DMS153 treated with DMSO at 0.1 percent for 48 hours (cell line): ENCODE measurements around the gene HIPK1.

Experiments
- DNase-seq: peaks from one replicate; lab custom pipeline; 2025; ENCODE audit not compliant: unreplicated experiment; lab: John Stamatoyannopoulos, UW

Gene HIPK1

GRCh38 chr1:113928941-113929749 is at the start of gene HIPK1:
Gene HIPK1, plus strand, starts transcription at chr1:113929324.
- peak; percentile 71 for DNase-seq

GRCh38 chr1:113879739-113880038 is 49.4 kb upstream of the HIPK1 start:
- DNase-seq, result no peak

GRCh38 chr1:113881661-113882060 is 47.5 kb upstream of the HIPK1 start:
- DNase-seq, result no peak

GRCh38 chr1:113886417-113887401 is 42.4 kb upstream of the HIPK1 start:
- no peak for DNase-seq

GRCh38 chr1:113887402-113888175 is 41.5 kb upstream of the HIPK1 start, which contains the start of gene BCL2L15:
Gene BCL2L15, minus strand, starts transcription at chr1:113887581. Its CDS starts 206 bp downstream, at chr1:113887375.
- no peak for DNase-seq

- no peak for DNase-seq
These were observed 38.3 kb upstream of the HIPK1 start for GRCh38 chr1:113890816-113891215.

- DNase-seq, result no peak
These were observed 37.4 kb upstream of the HIPK1 start for GRCh38 chr1:113891631-113892220.

- no peak for DNase-seq
These were observed 35.9 kb upstream of the HIPK1 start for GRCh38 chr1:113893267-113893666.

- no peak for DNase-seq
These were observed 34.0 kb upstream of the HIPK1 start for GRCh38 chr1:113895098-113895497.

GRCh38 chr1:113895961-113896360 is 33.2 kb upstream of the HIPK1 start:
- DNase-seq, result no peak

- no peak for DNase-seq
These were observed 30.8 kb upstream of the HIPK1 start for GRCh38 chr1:113898241-113898814.

- no peak for DNase-seq
These were observed 30.0 kb upstream of the HIPK1 start for GRCh38 chr1:113899111-113899510.

- DNase-seq, result no peak
These were observed 27.9 kb upstream of the HIPK1 start for GRCh38 chr1:113901191-113901590.

- DNase-seq, result no peak
These were observed 25.4 kb upstream of the HIPK1 start for GRCh38 chr1:113903501-113904292.

GRCh38 chr1:113904293-113904673 is 24.8 kb upstream of the HIPK1 start:
- no peak for DNase-seq

- DNase-seq, result peak; percentile 95
These were observed 24.3 kb upstream of the HIPK1 start, which contains the start of the genes AP4B1 and DCLRE1B for GRCh38 chr1:113904674-113905434. Gene AP4B1, minus strand, starts transcription at chr1:113904799. Its CDS starts 82 bp downstream, at chr1:113904717. Gene DCLRE1B, plus strand, starts transcription at chr1:113905326. Its CDS starts 261 bp downstream, at chr1:113905587.

- no peak for DNase-seq
These were observed 23.7 kb upstream of the HIPK1 start for GRCh38 chr1:113905435-113905861.

GRCh38 chr1:113912594-113913311 is 16.4 kb upstream of the HIPK1 start:
- DNase-seq, result no peak
